ENCODE measurements around the gene GSTA4. TPM values are rescaled to one million over a fixed set of nuclear protein-coding genes. Genes with fewer than 3 reads are reported as not detected.

The GSTA4 gene
- polyA plus RNA-seq, 1 donor from 2014 or later: 764 TPM

GRCh38 chr6:53014744-53015143, 19.7 kb upstream of the GSTA4 start:
- H3F3A ChIP-seq (ENCODE audit: insufficient read depth, low read length, poor library complexity, severe bottlenecking): no peaks in the 10 kb centered on the region
- H3K4me3 ChIP-seq (ENCODE audit: low read length): no peak overlapping the region
- no peaks in the 10 kb centered on the region for H3K9me3 ChIP-seq (ENCODE audit: low read length)
- H3K79me2 ChIP-seq (replicated peaks; ENCODE audit: insufficient read depth, low read length): no peaks in the 10 kb centered on the region
- no peak overlapping the region for H3K27ac ChIP-seq (ENCODE audit: low read length)
- H2AFZ ChIP-seq (ENCODE audit: low read depth, low read length): no peak overlapping the region
- H3K9me2 ChIP-seq (ENCODE audit: insufficient read depth, low read length): no peaks in the 10 kb centered on the region
- peaks cover 5% of the 10 kb centered on the region for H3K36me3 ChIP-seq (ENCODE audit: insufficient read depth, low read length)
- TF ChIP-seq SMC3 (conservative IDR thresholded peaks at IDR 0.05; ENCODE audit: poor library complexity): no peak
- no peak for TF ChIP-seq EP300 (conservative IDR thresholded peaks at IDR 0.05; ENCODE audit: poor library complexity, severe bottlenecking)
- TF ChIP-seq MXI1 (conservative IDR thresholded peaks at IDR 0.05; ENCODE audit: poor library complexity, severe bottlenecking): no peak
- TF ChIP-seq TAF1 (IDR thresholded peaks at IDR 0.05; ENCODE audit: low read depth): no peak
- no peak for TF ChIP-seq EZH2 (IDR thresholded peaks at IDR 0.05; ENCODE audit: borderline replicate concordance, insufficient read depth, low read length, poor library complexity, severe bottlenecking)
- TF ChIP-seq REST (IDR thresholded peaks at IDR 0.05; ENCODE audit: borderline replicate concordance): no peak
- TF ChIP-seq POLR2AphosphoS5 (IDR thresholded peaks at IDR 0.05): no peak
- no peak for TF ChIP-seq CTCF (IDR thresholded peaks at IDR 0.05; ENCODE audit: poor library complexity, severe bottlenecking)
- TF ChIP-seq RAD21 (conservative IDR thresholded peaks at IDR 0.05): no peak
- no peaks in the 10 kb centered on the region for H4K20me1 ChIP-seq (ENCODE audit: insufficient read depth)
- H3K4me2 ChIP-seq (ENCODE audit: low read length): no peak overlapping the region
- no peaks in the 10 kb centered on the region for H3K27me3 ChIP-seq (ENCODE audit: insufficient read depth, low read depth, low read length)
- no peak overlapping the region for H3K9ac ChIP-seq (ENCODE audit: low read length)

GRCh38 chr6:53014063-53014462, 19.0 kb upstream of the GSTA4 start:
- H3F3A ChIP-seq (ENCODE audit: insufficient read depth, low read length, poor library complexity, severe bottlenecking): no peaks in the 10 kb centered on the region
- H3K9me3 ChIP-seq (ENCODE audit: low read length): no peaks in the 10 kb centered on the region
- H3K36me3 ChIP-seq (ENCODE audit: insufficient read depth, low read length): peaks cover 5% of the 10 kb centered on the region
- H3K4me3 ChIP-seq (ENCODE audit: low read length): no peak overlapping the region
- H3K27me3 ChIP-seq (ENCODE audit: insufficient read depth, low read depth, low read length): no peaks in the 10 kb centered on the region
- H3K9ac ChIP-seq (ENCODE audit: low read length): no peak overlapping the region
- no peaks in the 10 kb centered on the region for H4K20me1 ChIP-seq (ENCODE audit: insufficient read depth)
- H3K9me2 ChIP-seq (ENCODE audit: insufficient read depth, low read length): no peaks in the 10 kb centered on the region
- TF ChIP-seq REST (IDR thresholded peaks at IDR 0.05; ENCODE audit: borderline replicate concordance) (no peak), RAD21 (conservative IDR thresholded peaks at IDR 0.05) (no peak), CTCF (IDR thresholded peaks at IDR 0.05; ENCODE audit: poor library complexity, severe bottlenecking) (no peak), SMC3 (conservative IDR thresholded peaks at IDR 0.05; ENCODE audit: poor library complexity) (no peak), TAF1 (IDR thresholded peaks at IDR 0.05; ENCODE audit: low read depth) (no peak), EP300 (conservative IDR thresholded peaks at IDR 0.05; ENCODE audit: poor library complexity, severe bottlenecking) (no peak), MXI1 (conservative IDR thresholded peaks at IDR 0.05; ENCODE audit: poor library complexity, severe bottlenecking) (no peak), POLR2AphosphoS5 (IDR thresholded peaks at IDR 0.05) (no peak), EZH2 (IDR thresholded peaks at IDR 0.05; ENCODE audit: borderline replicate concordance, insufficient read depth, low read length, poor library complexity, severe bottlenecking) (no peak)
- H2AFZ ChIP-seq (ENCODE audit: low read depth, low read length): no peak overlapping the region
- no peak overlapping the region for H3K4me2 ChIP-seq (ENCODE audit: low read length)
- no peak overlapping the region for H3K27ac ChIP-seq (ENCODE audit: low read length)
- no peaks in the 10 kb centered on the region for H3K79me2 ChIP-seq (replicated peaks; ENCODE audit: insufficient read depth, low read length)

Data from neural cell (in vitro differentiated cells).